Esophagus mucosa (tissue), 1 donor: Measurements from ENCODE around the gene SULT1A2. TPM values are rescaled to one million over a fixed set of nuclear protein-coding genes. Genes with fewer than 3 reads are reported as not detected.
"Not testable (repeated sequence)": the region's sequence is repeated elsewhere in the genome, so short reads cannot be mapped to it uniquely, and the experiment has no call there.

Source experiments
- ATAC-seq: fragments of 200-7000 bp; cut with Tn5 transposase; one replicate; pipeline ENCODE4 v1.9.1; 2020
- total RNA-seq: library from RNA; stranded (reverse); gene quantifications from one replicate; pipeline ENCODE4 v1.2.4, GENCODE V29; 2023
- donor health status: DM: yes; HTN: yes; CAD: no.

Gene SULT1A2
- total RNA-seq, 1 donor from 2014 or later: 0.32 TPM

DNA sequence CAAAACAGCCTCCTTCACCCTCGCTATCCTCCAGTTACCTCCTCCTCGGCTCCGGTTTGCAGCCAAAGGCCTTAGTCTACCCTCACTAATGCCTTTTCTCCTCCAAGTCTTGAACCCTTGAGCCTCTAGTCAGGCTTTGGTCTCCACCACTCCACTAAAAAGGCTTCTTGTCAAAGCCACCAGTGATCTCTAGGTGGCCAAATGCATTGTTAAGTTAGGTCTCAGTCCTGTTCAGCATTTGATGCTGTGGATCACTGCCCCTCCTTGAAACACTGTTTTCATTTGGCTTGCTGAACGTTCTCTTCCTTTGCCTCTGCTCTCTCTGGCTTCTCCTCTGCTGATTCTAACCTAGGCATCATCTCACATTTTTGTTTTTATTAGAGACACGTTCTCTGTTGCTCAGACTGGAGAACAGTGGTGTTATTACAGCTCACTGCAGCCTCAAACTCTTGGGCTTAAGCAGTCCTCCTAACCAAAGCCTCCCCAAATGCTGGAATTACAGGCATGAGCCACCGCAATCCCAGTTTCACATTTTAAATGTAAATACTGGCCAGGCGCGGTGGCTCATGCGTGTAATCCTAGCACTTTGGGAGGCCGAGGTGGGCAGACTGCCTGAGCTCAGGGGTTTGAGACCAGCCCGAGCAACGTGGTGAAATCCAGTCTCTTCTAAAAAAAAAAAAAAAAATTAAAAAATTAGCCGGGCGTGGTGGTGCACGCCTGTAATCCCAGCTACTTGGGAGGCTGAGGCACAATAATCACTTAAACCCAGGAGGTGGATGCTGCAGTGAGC lies 42.0 kb downstream of the SULT1A2 start:
- no peak for ATAC-seq

GRCh38 chr16:28553776-28554633 lies 42.8 kb downstream of the SULT1A2 start, which contains the start of gene SGF29:
SGF29 (plus strand) TSS chr16:28553920; CDS start chr16:28581070, 27,150 bp downstream.
- peak; percentile 95 for ATAC-seq

DNA sequence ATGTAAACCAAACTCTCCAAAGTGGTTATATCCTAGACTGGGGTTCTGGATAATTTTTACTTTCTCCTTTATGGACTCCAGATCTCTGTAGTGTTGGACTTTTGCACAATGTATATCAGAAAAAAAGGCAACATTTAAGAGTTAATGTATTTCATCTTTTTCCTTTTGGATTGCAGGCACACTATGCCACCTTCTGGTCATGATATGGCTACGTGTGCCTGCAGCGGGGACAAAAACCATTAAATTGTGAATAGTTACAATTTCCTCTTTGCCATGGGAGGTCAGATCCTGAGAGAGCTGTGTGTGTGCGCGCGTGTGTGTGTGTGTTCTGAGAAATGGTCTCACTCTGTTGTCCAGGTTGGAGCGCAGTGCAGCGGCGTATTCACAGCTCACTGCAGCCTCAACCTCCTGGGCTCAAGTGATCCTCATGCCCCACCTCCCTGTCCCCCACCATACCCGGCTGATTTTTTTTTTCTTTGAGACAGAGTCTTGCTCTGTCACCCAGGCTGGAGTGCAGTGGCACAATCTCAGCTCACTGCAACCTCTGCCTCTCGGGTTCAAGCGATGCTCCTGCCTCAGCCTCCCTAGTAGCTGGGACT lies 47.5 kb downstream of the SULT1A2 start:
- no peak for ATAC-seq

- ATAC-seq: no peak
Measured at GRCh38 chr16:28548306-28548802, 48.5 kb downstream of the SULT1A2 start.

DNA sequence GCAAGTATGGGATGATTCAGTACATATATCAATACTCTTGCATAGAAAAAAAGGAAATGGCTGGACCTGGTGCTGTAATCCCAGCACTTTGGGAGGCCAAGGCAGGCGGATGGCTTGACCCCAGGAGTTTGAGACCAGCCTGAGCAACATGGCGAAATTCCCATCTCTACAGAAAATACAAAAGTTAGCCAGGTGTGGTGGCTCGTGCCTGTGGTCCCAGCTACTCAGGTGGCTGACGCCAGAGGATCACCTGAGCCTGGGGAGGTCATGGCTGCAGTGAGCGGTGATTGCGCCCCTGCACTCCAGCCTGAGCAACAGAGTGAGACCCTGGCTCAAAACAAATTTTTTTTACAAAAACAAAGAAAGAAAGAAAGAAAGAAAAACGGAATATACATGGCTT lies 50.2 kb downstream of the SULT1A2 start:
- no peak for ATAC-seq

DNA sequence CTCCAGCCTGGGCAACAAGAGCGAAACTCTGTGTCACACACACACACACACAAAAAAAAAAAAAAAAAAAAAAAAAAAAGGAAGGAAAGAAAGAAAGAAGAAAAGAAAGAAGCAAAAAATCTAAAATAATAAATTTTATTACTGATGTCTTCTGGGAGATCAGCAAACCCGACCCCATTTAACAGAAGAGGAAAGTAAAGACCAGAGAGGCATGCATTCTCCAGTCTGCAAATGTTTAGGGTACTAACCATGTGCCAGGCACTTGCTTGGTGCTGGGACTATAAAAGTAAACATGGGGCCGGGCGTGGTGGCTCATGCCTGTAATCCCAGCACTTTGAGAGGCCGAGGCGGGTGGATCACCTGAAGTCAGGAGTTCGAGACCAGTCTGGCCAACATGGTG lies 50.9 kb downstream of the SULT1A2 start:
- ATAC-seq: not testable (repeated sequence)

DNA sequence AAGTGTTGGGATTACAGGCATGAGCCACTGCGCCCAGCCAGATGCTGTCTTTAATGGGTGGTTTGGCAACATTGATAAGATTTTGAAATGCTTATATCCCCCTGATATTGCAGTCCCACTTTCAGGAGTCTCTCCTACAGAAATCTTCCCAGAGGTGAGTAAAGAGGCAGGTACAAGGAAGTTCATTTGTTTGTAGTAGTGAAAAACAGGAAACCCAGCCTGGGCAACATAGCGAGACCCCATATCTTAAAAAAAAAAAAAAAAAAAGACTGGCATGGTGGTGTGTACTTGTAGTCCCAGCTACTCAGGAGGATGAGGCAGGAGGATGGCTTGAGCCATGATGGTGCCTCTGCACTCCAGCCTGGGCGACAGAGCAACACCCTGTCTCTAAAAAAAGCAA lies 51.9 kb downstream of the SULT1A2 start:
- no peak for ATAC-seq

DNA sequence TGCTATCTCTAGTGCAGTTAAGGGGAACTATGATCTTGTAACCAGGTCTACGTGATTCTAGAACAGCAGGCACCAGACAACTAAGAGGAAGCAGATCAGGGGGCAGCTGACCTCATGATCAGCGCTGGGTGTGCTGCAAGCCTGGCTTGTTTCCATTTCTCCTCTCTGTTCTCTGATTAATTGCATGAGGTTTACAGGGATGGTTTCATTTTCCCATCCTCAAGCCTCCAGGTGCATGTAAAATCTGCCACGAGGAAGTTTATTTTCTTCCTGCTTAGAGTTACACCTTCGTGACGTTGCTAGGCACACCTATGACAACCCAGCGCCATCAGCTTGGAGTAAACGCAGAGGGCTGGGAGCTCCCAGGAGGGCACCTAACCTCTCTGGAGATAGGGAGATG lies 53.8 kb downstream of the SULT1A2 start:
- ATAC-seq: peak; percentile 58

GRCh38 chr16:28542646-28543045 lies 54.2 kb downstream of the SULT1A2 start:
- no peak for ATAC-seq

Other genes starting within 250 kb of the SULT1A2 start
- 1.00 TPM for gene NPIPB6, start 233.5 kb downstream of the SULT1A2 start, total RNA-seq
- gene EIF3CL, start 193.2 kb downstream of the SULT1A2 start, total RNA-seq: 81.2 TPM
- not detected for gene NPIPB7, start 124.7 kb downstream of the SULT1A2 start, total RNA-seq
- gene CLN3, start 105.0 kb downstream of the SULT1A2 start, total RNA-seq: 10.2 TPM
- 0.36 TPM for gene APOBR, start 102.4 kb downstream of the SULT1A2 start, total RNA-seq
- not detected for gene IL27, start 90.2 kb downstream of the SULT1A2 start, total RNA-seq
- 64.4 TPM for gene NUPR1, start 58.1 kb downstream of the SULT1A2 start, total RNA-seq
- 11.4 TPM for gene SGF29, start 43.1 kb downstream of the SULT1A2 start, total RNA-seq
- 4.7 TPM for gene SULT1A1, start 13.0 kb upstream of the SULT1A2 start, total RNA-seq
- 0.24 TPM for gene NPIPB8, start 41.0 kb upstream of the SULT1A2 start, total RNA-seq
- 318 TPM for gene EIF3C, start 114.4 kb upstream of the SULT1A2 start, total RNA-seq
- gene NPIPB9, start 154.7 kb upstream of the SULT1A2 start, total RNA-seq: 0.84 TPM
- gene ATXN2L, start 225.9 kb upstream of the SULT1A2 start, total RNA-seq: 67.0 TPM
- gene TUFM, start 249.3 kb upstream of the SULT1A2 start, total RNA-seq: 137 TPM